Measurements from ENCODE around the gene HOXA9.

HOXA9 gene

GRCh38 chr7:27126596-27127327 is 38.6 kb downstream of the HOXA9 start:
- DNase-seq (ENCODE audit: low read depth), result no peak

- no peak for DNase-seq (ENCODE audit: low read depth)
Observed at GRCh38 chr7:27125986-27126394, 39.3 kb downstream of the HOXA9 start.

- DNase-seq (ENCODE audit: low read depth), result no peak
Observed at GRCh38 chr7:27124902-27125689, 40.2 kb downstream of the HOXA9 start.

GRCh38 chr7:27124096-27124901 is 41.0 kb downstream of the HOXA9 start:
- DNase-seq (ENCODE audit: low read depth), result no peak

- no peak for DNase-seq (ENCODE audit: low read depth)
Observed at GRCh38 chr7:27123477-27124053, 41.8 kb downstream of the HOXA9 start.

- no peak for DNase-seq (ENCODE audit: low read depth)
Observed at GRCh38 chr7:27123007-27123476, 42.3 kb downstream of the HOXA9 start.

GRCh38 chr7:27122077-27122910 is 43.0 kb downstream of the HOXA9 start:
- DNase-seq (ENCODE audit: low read depth), result no peak

GRCh38 chr7:27121684-27122076 is 43.7 kb downstream of the HOXA9 start:
- no peak for DNase-seq (ENCODE audit: low read depth)

- DNase-seq (ENCODE audit: low read depth), result no peak
Observed at GRCh38 chr7:27119412-27119911, 45.9 kb downstream of the HOXA9 start.

- no peak for DNase-seq (ENCODE audit: low read depth)
Observed at GRCh38 chr7:27118580-27118979, 46.8 kb downstream of the HOXA9 start.

- no peak for DNase-seq (ENCODE audit: low read depth)
Observed at GRCh38 chr7:27117887-27118491, 47.3 kb downstream of the HOXA9 start.

GRCh38 chr7:27116962-27117886 is 48.1 kb downstream of the HOXA9 start:
- DNase-seq (ENCODE audit: low read depth), result no peak

GRCh38 chr7:27116031-27116961 is 49.0 kb downstream of the HOXA9 start:
- DNase-seq (ENCODE audit: low read depth), result no peak

GRCh38 chr7:27115221-27116026 is 49.9 kb downstream of the HOXA9 start:
- DNase-seq (ENCODE audit: low read depth), result no peak

- DNase-seq (ENCODE audit: low read depth), result no peak
Observed at GRCh38 chr7:27114881-27115220, 50.5 kb downstream of the HOXA9 start.

GRCh38 chr7:27113991-27114769 is 51.2 kb downstream of the HOXA9 start:
- no peak for DNase-seq (ENCODE audit: low read depth)

All from T-helper 22 cell (primary cell).